ENCODE measurements around the gene TAF15. TPM values are rescaled to one million over a fixed set of nuclear protein-coding genes. Genes with fewer than 3 reads are reported as not detected.

The TAF15 gene
- total and polyA plus RNA-seq, 2 experiments from 2014 or later: 9.2 to 27.5 TPM

DNA sequence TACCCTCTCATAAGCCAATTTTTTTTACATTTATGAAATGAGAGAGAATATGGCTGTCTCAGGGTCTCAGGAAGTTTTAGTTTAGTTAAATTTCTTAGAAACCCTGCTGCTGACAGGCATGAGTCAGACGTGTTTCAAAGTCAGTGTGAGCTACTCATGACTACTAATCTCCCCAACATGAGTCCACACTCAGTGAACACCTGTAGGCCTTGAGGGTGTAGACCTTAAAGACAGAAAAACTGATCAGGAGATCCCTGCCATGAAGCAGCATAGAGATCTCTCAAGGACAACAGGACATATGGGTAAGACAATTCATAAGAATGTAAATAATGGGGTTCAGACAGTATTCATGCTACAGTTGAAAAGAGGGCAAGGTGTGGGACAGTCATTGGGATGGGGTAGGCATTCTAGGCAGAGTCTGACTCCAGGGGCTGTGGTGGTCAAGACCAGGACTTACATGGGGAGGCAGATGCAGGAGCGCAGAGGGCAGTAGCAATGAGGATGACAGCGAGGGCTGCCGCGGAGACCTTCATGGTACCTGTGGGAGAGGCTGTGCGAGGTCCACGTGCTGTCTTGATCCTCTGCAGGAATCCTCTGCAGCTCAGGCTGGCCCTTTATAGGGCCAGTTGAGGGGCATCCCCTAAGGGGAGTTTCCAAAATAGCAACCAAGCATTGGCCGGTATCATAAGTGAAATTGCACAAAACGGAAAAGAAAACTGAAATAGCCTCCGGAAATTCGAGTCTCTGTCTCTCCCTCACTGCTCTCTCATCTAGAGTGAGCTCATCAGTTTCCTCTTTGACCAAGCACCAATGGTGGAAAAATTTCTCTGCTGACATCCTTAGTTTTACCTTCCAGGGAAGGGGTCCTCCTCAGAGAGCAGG is 70.7 kb downstream of the TAF15 start, which contains the start of gene CCL5:
Gene CCL5 (minus strand): TSS at position 588 of the 882 bp plus-strand sequence.
- Histone ChIP-seq H3K36me3 (ENCODE audit: low read depth) (no peaks in the 10 kb centered on the region), H2AFZ (no peak within 1 kb of the TSS)
- 62 to 63% methylated on average over 11 of the region's 11 CpGs for WGBS, 2 experiments (ENCODE audit: low coverage in 1 of 2, low lambda C conversion rate in 2 of 2, missing lambda C conversion rate in 2 of 2)

GRCh38 chr17:35889241-35889640 is 80.0 kb downstream of the TAF15 start:
- H3K9me2 ChIP-seq (ENCODE audit: insufficient read depth): no peaks in the 10 kb centered on the region
- H3K36me3 ChIP-seq (ENCODE audit: low read depth): no peaks in the 10 kb centered on the region
- no peaks in the 10 kb centered on the region for H3F3A ChIP-seq (ENCODE audit: insufficient read depth)
- no peaks in the 10 kb centered on the region for H3K4me1 ChIP-seq (ENCODE audit: insufficient read depth)
- TF ChIP-seq EZH2phosphoT487 (IDR thresholded peaks at IDR 0.05; ENCODE audit: insufficient read depth, low read depth) (no peak), EZH2 (IDR thresholded peaks at IDR 0.05; ENCODE audit: insufficient read depth, poor library complexity, severe bottlenecking) (no peak)
- no peak overlapping the region for H3K4me2 ChIP-seq (ENCODE audit: unreplicated experiment)
- H3K9ac ChIP-seq: no peak overlapping the region
- no peak overlapping the region for H3K4me3 ChIP-seq
- no peaks in the 10 kb centered on the region for H4K20me1 ChIP-seq (ENCODE audit: insufficient read depth)
- H3K27me3 ChIP-seq (replicated peaks; ENCODE audit: insufficient read depth): no peaks in the 10 kb centered on the region
- in situ Hi-C loops (cut with MboI): no loop called here
- H3K27ac ChIP-seq: no peak overlapping the region
- no peak overlapping the region for H2AFZ ChIP-seq
- DNase-seq: no peak
- no peaks in the 10 kb centered on the region for H3K79me2 ChIP-seq (ENCODE audit: insufficient read depth)
- 65 to 86% methylated on average over 2 of the region's 2 CpGs for WGBS, 2 experiments (ENCODE audit: low coverage in 1 of 2, low lambda C conversion rate in 2 of 2, missing lambda C conversion rate in 2 of 2)
- no peaks in the 10 kb centered on the region for H3K9me3 ChIP-seq (ENCODE audit: low read depth)

More for the DNA sequence above, 70.7 kb downstream of the TAF15 start, which contains the start of gene CCL5:
- H3K9me2 ChIP-seq (ENCODE audit: insufficient read depth): no peaks in the 10 kb centered on the region
- no peak within 1 kb of the TSS for H3K27ac ChIP-seq
- H3K79me2 ChIP-seq (ENCODE audit: insufficient read depth): no peaks in the 10 kb centered on the region
- no peaks in the 10 kb centered on the region for H3K4me1 ChIP-seq (ENCODE audit: insufficient read depth)
- no peaks in the 10 kb centered on the region for H3K9me3 ChIP-seq (ENCODE audit: low read depth)
- no peaks in the 10 kb centered on the region for H3F3A ChIP-seq (ENCODE audit: insufficient read depth)
- H4K20me1 ChIP-seq (ENCODE audit: insufficient read depth): no peaks in the 10 kb centered on the region
- no peaks in the 10 kb centered on the region for H3K27me3 ChIP-seq (replicated peaks; ENCODE audit: insufficient read depth)
- no peak for DNase-seq
- no peak within 1 kb of the TSS for H3K9ac ChIP-seq
- H3K4me2 ChIP-seq (ENCODE audit: unreplicated experiment): no peak within 1 kb of the TSS
- no peak for TF ChIP-seq EZH2 (IDR thresholded peaks at IDR 0.05; ENCODE audit: insufficient read depth, poor library complexity, severe bottlenecking)
- TF ChIP-seq EZH2phosphoT487 (IDR thresholded peaks at IDR 0.05; ENCODE audit: insufficient read depth, low read depth): no peak
- in situ Hi-C loops (cut with MboI): no loop called here
- no peak within 1 kb of the TSS for H3K4me3 ChIP-seq

DNA sequence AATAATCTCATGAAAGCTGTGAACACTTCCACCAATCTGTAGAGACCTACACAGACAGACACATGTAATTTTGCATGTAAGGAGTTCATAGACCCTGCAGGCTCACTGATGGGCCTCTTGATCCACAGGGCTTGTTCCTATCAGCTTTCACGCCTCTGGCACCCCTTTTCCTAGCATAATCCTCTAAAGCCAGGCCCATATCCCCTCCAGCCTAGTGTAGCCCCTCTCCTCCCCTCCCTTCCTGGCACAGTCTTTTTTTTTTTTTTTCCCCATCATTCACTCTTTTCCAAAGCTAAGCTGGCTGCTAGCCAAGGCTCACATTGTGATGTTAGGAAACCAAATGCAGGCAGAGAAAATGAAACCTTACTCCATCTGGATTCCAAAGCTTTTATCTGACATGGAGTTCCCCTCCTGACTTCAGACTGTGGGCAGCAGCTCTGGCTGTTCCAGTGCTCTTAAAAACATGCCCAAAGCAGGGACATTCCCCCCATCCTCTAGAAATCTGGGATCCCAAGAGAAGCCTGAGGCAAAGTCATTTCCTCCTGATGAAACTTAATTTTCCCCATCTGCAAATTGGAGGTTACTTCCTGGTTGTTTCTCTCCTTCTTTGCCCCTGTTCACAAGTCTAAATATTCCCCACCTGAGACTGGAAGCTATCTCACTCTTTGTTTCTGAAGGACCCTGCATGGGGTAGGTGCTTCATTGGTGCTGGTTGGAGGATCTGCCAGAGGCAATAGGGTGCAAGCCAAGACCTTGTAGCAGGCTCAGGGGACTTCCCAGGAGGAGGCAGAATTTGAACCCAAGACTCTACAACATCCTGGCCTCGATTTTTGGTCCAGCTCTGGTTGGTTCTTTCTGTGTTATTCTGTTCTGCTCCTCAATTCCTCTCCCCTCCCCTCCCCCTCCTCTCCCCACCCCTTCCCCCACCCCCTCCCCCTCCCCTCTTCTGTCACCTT is 80.8 kb downstream of the TAF15 start:
- TF ChIP-seq EZH2 (IDR thresholded peaks at IDR 0.05; ENCODE audit: insufficient read depth, poor library complexity, severe bottlenecking) (no peak), EZH2phosphoT487 (IDR thresholded peaks at IDR 0.05; ENCODE audit: insufficient read depth, low read depth) (no peak)
- DNase-seq: peak; percentile 39
- H3K27ac ChIP-seq: no peak overlapping the region

DNA sequence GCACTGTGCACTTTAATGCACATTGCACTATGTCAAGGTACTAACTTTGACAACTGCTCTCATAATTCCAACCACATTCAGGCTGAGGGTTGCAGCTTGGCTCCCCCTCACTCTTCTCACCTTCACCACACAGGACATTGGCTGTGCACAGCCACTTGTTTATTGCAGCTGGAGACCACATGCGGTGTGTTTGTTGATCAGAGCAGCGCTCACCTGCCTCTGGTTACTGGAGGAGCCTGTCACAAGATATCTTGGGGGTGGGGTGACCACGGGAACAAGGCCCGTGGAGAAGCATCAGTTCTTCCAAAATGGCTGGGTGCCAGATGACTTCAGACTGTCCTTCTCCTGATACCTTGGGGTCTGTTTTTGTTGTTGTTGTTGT is 81.5 kb downstream of the TAF15 start:
- TF ChIP-seq EZH2 (IDR thresholded peaks at IDR 0.05; ENCODE audit: insufficient read depth, poor library complexity, severe bottlenecking) (no peak), EZH2phosphoT487 (IDR thresholded peaks at IDR 0.05; ENCODE audit: insufficient read depth, low read depth) (no peak)
- in situ Hi-C loops (cut with MboI): no loop called here
- no peaks in the 10 kb centered on the region for H3K79me2 ChIP-seq (ENCODE audit: insufficient read depth)
- no peaks in the 10 kb centered on the region; the same call in 1 of the 2 replicates for H3K4me1 ChIP-seq (ENCODE audit: insufficient read depth)
- H3K36me3 ChIP-seq (ENCODE audit: low read depth): no peaks in the 10 kb centered on the region
- H3K4me2 ChIP-seq (ENCODE audit: unreplicated experiment): no peak overlapping the region
- H3F3A ChIP-seq (ENCODE audit: insufficient read depth): no peaks in the 10 kb centered on the region
- H3K4me3 ChIP-seq: no peak overlapping the region
- H3K9ac ChIP-seq: no peak overlapping the region
- 8 to 10% methylated on average over 4 of the region's 4 CpGs for WGBS, 2 experiments (ENCODE audit: low coverage in 1 of 2, low lambda C conversion rate in 2 of 2, missing lambda C conversion rate in 2 of 2)
- H3K9me3 ChIP-seq (ENCODE audit: low read depth): no peaks in the 10 kb centered on the region
- no peaks in the 10 kb centered on the region for H4K20me1 ChIP-seq (ENCODE audit: insufficient read depth)
- H3K9me2 ChIP-seq (ENCODE audit: insufficient read depth): no peaks in the 10 kb centered on the region
- no peaks in the 10 kb centered on the region for H3K27me3 ChIP-seq (replicated peaks; ENCODE audit: insufficient read depth)
- no peak overlapping the region for H3K27ac ChIP-seq
- H2AFZ ChIP-seq: no peak overlapping the region
- no peak for DNase-seq

More for the DNA sequence above, 80.8 kb downstream of the TAF15 start:
- in situ Hi-C loops (cut with MboI): no loop called here
- Histone ChIP-seq H3F3A (ENCODE audit: insufficient read depth) (no peaks in the 10 kb centered on the region), H3K27me3 (replicated peaks; ENCODE audit: insufficient read depth) (no peaks in the 10 kb centered on the region), H3K9ac (no peak overlapping the region), H3K36me3 (ENCODE audit: low read depth) (no peaks in the 10 kb centered on the region), H3K4me2 (ENCODE audit: unreplicated experiment) (no peak overlapping the region), H3K4me3 (no peak overlapping the region), H3K9me2 (ENCODE audit: insufficient read depth) (no peaks in the 10 kb centered on the region), H2AFZ (no peak overlapping the region), H4K20me1 (ENCODE audit: insufficient read depth) (no peaks in the 10 kb centered on the region), H3K4me1 (ENCODE audit: insufficient read depth) (no peaks in the 10 kb centered on the region), H3K79me2 (ENCODE audit: insufficient read depth) (no peaks in the 10 kb centered on the region), H3K9me3 (ENCODE audit: low read depth) (no peaks in the 10 kb centered on the region)
- 45 to 59% methylated on average over 2 of the region's 2 CpGs for WGBS, 2 experiments (ENCODE audit: low coverage in 1 of 2, low lambda C conversion rate in 2 of 2, missing lambda C conversion rate in 2 of 2)
